CD4-positive, alpha-beta T cell (primary cell): ENCODE data around the gene KMT2C. TPM values are rescaled to one million over a fixed set of nuclear protein-coding genes. Genes with fewer than 3 reads are reported as not detected.
"Not testable (repeated sequence)": the region's sequence is repeated elsewhere in the genome, so short reads cannot be mapped to it uniquely, and the experiment has no call there.

Source experiments
- ATAC-seq: fragments of 200-7000 bp; cut with Tn5 transposase; one replicate; pipeline ENCODE4 v1.10.0; 2022; ENCODE audit warnings: mild to moderate bottlenecking; ENCODE audit not compliant: poor library complexity
- CTCF ChIA-PET: fragments of 350-600 bp; sonication (Branson Sonifier 250); formaldehyde crosslinking; loops from one replicate; lab custom pipeline; 2021; ENCODE audit warnings: antibody characterized with exemption, inconsistent platforms; lab: Charles Lee
- POLR2A ChIA-PET: fragments of 350-600 bp; sonication (Branson Sonifier 250); formaldehyde crosslinking; loops from one replicate; lab custom pipeline; 2021; ENCODE audit warnings: antibody characterized with exemption, inconsistent platforms; lab: Charles Lee
- DNase-seq, 14 experiments: peaks; one replicate each; pipeline ENCODE4 v3.0.0-alpha.2; 2013 to 2020; ENCODE audit warnings: mixed read lengths in 2 of 14
- H3K27ac ChIP-seq, 2 donors: one replicate each; pipeline versions ENCODE4 v1.5.1 to v1.7.0; 2013; ENCODE audit warnings: low read length in 2 of 2, low read depth in 1 of 2, mild to moderate bottlenecking in 1 of 2
- H3K27me3 ChIP-seq, 2 experiments: 1 replicate in 1 of 2; 2 replicates in 1 of 2; pipeline versions ENCODE4 v1.6.1 to v1.7.0; 2013; ENCODE audit warnings: low read length in 2 of 2, control low read depth in 1 of 2, mild to moderate bottlenecking in 1 of 2, moderate library complexity in 1 of 2; ENCODE audit not compliant: insufficient read depth in 2 of 2, control insufficient read depth in 1 of 2
- H3K36me3 ChIP-seq: one replicate; pipeline ENCODE4 v1.6.1; 2013; ENCODE audit warnings: low read length, control low read depth; ENCODE audit not compliant: insufficient read depth
- H3K4me1 ChIP-seq: one replicate; pipeline ENCODE4 v1.6.1; 2013; ENCODE audit warnings: low read length, control low read depth; ENCODE audit not compliant: insufficient read depth
- H3K4me3 ChIP-seq: one replicate; pipeline ENCODE4 v1.5.1; 2013; ENCODE audit warnings: mild to moderate bottlenecking, low read length, moderate library complexity
- H3K9me3 ChIP-seq, 2 experiments: 1 replicate in 1 of 2; 2 replicates in 1 of 2; pipeline versions ENCODE4 v1.6.1 to v1.7.0; 2013; ENCODE audit warnings: low read length in 2 of 2, mild to moderate bottlenecking in 2 of 2, control low read depth in 1 of 2, moderate library complexity in 1 of 2; ENCODE audit not compliant: control insufficient read depth in 1 of 2, insufficient read depth in 1 of 2
- H3K27ac Mint-ChIP-seq: one replicate; pipeline ENCODE4 v1.8.0; 2020; ENCODE audit warnings: mixed read lengths
- H3K27me3 Mint-ChIP-seq: one replicate; pipeline ENCODE4 v1.8.0; 2021; ENCODE audit warnings: mixed read lengths
- H3K36me3 Mint-ChIP-seq: one replicate; pipeline ENCODE4 v1.8.0; 2021; ENCODE audit warnings: low read depth, mixed read lengths
- H3K4me1 Mint-ChIP-seq: one replicate; pipeline ENCODE4 v1.8.0; 2021; ENCODE audit warnings: low read depth, mixed read lengths
- H3K4me3 Mint-ChIP-seq: one replicate; pipeline ENCODE4 v1.8.0; 2020; ENCODE audit warnings: mild to moderate bottlenecking, mixed read lengths
- H3K9me3 Mint-ChIP-seq: one replicate; pipeline ENCODE4 v1.8.0; 2020; ENCODE audit warnings: mixed read lengths
- intact Hi-C, 2 experiments: fragments of 100-400 bp; cut with DNase I in 1 of 2; cut with micrococcal nuclease in 1 of 2; formaldehyde crosslinking; loops; one replicate each; pipeline versions ENCODE4 v1.15.1 to v1.9.0; 2023 to 2025; cut with DNase I, micrococcal nuclease
- total RNA-seq, 174 experiments: library from RNA in 2 of 174; stranded (reverse) in 2 of 174; gene quantifications; one replicate each; pipeline ENCODE4 v1.2.3 and lab custom pipeline; 2021 to 2026
- TF ChIP-seq, protein P1 (sequence below): fragments of 200-600 bp; IDR thresholded peaks from one replicate; pipeline ENCODE4 v1.8.0; 2022; ENCODE audit warnings: antibody characterized with exemption, mild to moderate bottlenecking

The KMT2C gene
- total RNA-seq, 2 experiments from 2014 or later, result 113 to 118 TPM

DNA sequence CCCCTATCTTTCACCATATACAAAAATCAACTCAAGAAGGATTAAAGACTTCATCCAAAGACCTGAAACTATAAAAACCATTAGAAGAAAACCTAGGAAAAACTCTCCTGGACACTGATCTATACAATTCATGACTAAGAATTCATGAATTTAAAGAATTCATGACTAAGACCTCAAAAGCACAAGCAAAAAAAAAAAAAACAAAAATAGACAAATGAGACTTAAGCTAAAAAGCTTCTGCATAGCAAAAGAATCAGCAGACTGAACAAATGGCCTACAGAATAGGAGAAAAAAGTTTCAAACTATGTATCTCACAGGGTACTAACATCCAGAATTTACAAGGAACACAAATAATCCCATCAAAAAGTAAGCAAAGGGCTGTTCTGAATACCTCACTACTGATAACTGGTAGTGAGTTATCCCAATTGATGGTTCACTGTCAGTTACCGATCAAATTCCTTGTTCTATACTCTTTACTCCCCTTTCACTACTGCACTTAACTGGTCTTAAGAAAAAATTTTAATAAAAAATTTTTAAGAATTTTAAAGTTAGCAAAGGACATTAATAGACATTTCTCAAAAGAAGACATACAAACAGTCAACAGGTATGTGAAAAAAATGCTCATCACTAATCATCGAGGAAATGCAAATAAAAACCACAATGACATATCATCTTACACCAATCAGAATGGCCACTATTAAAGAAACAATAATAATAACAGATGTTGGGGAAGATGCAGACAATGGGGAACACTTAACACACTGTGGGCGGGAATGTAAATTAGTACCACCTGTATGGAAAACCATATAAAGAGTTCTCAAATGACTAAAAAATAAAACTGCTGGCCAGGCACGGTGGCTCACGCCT, 33.2 kb downstream of the KMT2C start:
- Mint-ChIP-seq H3K4me3 (no peak overlapping the region), H3K4me1 (peaks cover 26% of the 10 kb centered on the region), H3K27ac (no peak overlapping the region), H3K36me3 (peaks cover 20% of the 10 kb centered on the region), H3K9me3 (peaks cover 15% of the 10 kb centered on the region), H3K27me3 (no peaks in the 10 kb centered on the region)
- H3K27ac ChIP-seq, result no peak overlapping the region
- intact Hi-C loops, result no loop called here
- CTCF ChIA-PET, result no interaction called here
- ATAC-seq (no peak), DNase-seq (no peak)
- H3K27me3 ChIP-seq, result no peaks in the 10 kb centered on the region
- no peak overlapping the region for H3K4me3 ChIP-seq
- peaks cover 3% of the 10 kb centered on the region for H3K36me3 ChIP-seq
- H3K4me1 ChIP-seq, result peaks cover 4% of the 10 kb centered on the region
- TF ChIP-seq, protein P1, sequence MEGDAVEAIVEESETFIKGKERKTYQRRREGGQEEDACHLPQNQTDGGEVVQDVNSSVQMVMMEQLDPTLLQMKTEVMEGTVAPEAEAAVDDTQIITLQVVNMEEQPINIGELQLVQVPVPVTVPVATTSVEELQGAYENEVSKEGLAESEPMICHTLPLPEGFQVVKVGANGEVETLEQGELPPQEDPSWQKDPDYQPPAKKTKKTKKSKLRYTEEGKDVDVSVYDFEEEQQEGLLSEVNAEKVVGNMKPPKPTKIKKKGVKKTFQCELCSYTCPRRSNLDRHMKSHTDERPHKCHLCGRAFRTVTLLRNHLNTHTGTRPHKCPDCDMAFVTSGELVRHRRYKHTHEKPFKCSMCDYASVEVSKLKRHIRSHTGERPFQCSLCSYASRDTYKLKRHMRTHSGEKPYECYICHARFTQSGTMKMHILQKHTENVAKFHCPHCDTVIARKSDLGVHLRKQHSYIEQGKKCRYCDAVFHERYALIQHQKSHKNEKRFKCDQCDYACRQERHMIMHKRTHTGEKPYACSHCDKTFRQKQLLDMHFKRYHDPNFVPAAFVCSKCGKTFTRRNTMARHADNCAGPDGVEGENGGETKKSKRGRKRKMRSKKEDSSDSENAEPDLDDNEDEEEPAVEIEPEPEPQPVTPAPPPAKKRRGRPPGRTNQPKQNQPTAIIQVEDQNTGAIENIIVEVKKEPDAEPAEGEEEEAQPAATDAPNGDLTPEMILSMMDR, result no peak
- peaks cover 3 to 27% of the 10 kb centered on the region in 2 experiments for H3K9me3 ChIP-seq
- POLR2A ChIA-PET, result no interaction called here

DNA sequence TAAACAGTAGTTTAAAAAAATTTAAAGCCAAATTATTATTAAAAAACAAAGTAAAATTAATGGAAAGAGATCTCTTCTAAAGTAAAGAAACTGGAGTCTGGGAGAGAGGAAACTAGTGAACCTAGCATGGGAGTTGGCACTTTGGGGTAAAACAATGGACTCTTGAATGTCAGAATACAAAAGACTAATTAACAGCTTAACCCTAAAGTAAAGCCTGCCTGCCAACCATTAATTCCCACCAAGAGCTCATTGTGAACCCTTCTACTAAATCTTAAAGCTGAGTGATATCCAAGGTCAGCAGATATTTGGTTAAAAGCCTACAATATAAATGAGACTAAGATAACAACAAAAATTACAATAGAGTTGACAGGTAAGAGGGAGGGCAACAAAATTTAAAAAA, 36.5 kb downstream of the KMT2C start:
- H3K36me3 ChIP-seq, result peaks cover 3% of the 10 kb centered on the region
- peaks cover 13% of the 10 kb centered on the region for H3K4me1 ChIP-seq
- Mint-ChIP-seq H3K4me1 (peaks cover 40% of the 10 kb centered on the region), H3K36me3 (peaks cover 17% of the 10 kb centered on the region), H3K9me3 (no peaks in the 10 kb centered on the region), H3K4me3 (no peak overlapping the region), H3K27ac (no peak overlapping the region), H3K27me3 (no peaks in the 10 kb centered on the region)
- H3K27me3 ChIP-seq, result no peaks in the 10 kb centered on the region
- no peak overlapping the region for H3K27ac ChIP-seq
- DNase-seq (no peak), ATAC-seq (no peak)
- intact Hi-C loops, result no loop called here
- ChIA-PET POLR2A (interaction anchor here (1.4 kb wide), 1 partner anchor 65 kb away, joined by 3 read pairs; no protein-coding TSS in a partner anchor), CTCF (no interaction called here)
- H3K4me3 ChIP-seq, result no peak overlapping the region
- H3K9me3 ChIP-seq, result peaks cover 0 to 7% of the 10 kb centered on the region in 2 experiments
- TF ChIP-seq, protein P1, result no peak

DNA sequence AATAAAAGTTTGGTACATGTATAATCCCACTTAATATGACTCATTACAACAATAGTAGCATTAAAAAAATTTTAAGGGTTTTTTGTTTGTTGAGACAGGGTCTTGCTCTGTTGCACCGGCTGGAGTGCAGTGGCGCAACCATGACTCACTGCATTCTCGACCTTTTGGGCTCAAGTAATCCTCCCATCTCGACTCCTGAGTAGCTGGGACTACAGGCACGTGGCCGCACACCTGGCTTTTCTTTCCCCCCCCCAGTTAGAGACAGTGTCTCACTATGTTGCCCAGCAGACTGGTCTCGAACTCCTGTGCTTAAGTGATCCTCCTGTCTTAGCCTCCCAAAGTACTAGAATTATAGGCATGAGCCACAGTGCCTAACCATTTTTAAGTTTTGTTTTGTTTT, 40.7 kb downstream of the KMT2C start:
- ATAC-seq (no peak), DNase-seq (peak in 1 of 14 experiments; percentile 28)
- TF ChIP-seq, protein P1, result no peak
- peaks cover 7% of the 10 kb centered on the region for H3K36me3 Mint-ChIP-seq
- peaks cover 64% of the 10 kb centered on the region for H3K4me1 Mint-ChIP-seq
- no peak overlapping the region for H3K4me3 ChIP-seq
- H3K27me3 ChIP-seq, result no peaks in the 10 kb centered on the region
- no peaks in the 10 kb centered on the region for H3K9me3 Mint-ChIP-seq
- CTCF ChIA-PET, result no interaction called here
- H3K27me3 Mint-ChIP-seq, result no peaks in the 10 kb centered on the region
- H3K9me3 ChIP-seq, result peaks cover 0 to 5% of the 10 kb centered on the region in 2 experiments
- H3K27ac Mint-ChIP-seq, result no peak overlapping the region
- peaks cover 3% of the 10 kb centered on the region for H3K36me3 ChIP-seq
- intact Hi-C loops, result no loop called here
- peaks cover 20% of the 10 kb centered on the region for H3K4me1 ChIP-seq
- no peak overlapping the region for H3K27ac ChIP-seq
- no peak overlapping the region for H3K4me3 Mint-ChIP-seq
- POLR2A ChIA-PET, result no interaction called here

DNA sequence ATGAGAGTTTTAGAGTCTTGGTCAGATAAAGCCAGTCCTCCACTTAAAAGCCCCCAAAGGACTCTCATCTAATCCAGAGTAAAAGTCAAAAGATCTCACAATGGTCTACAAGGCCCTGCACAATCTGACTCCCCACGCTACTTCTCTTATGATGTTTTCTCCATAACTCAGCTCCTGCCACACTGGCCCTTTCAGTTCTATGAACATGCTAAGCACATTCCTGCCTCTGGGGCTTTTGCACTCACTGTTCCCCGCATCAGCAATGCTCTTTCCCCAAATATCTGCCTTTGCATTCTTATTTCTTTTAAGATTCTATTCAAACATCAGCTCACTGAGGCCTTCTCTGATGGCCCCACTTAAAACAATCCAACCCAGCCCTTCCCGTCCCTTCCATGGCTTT, 41.6 kb downstream of the KMT2C start:
- CTCF ChIA-PET, H3K27me3 Mint-ChIP-seq, H3K9me3 Mint-ChIP-seq, H3K4me3 Mint-ChIP-seq, H3K27ac Mint-ChIP-seq, POLR2A ChIA-PET, intact Hi-C loops, H3K27ac ChIP-seq, H3K36me3 Mint-ChIP-seq, H3K36me3 ChIP-seq, DNase-seq, ATAC-seq, H3K27me3 ChIP-seq, H3K4me3 ChIP-seq, H3K9me3 ChIP-seq: not testable (repeated sequence)
- peaks cover 66% of the 10 kb centered on the region for H3K4me1 Mint-ChIP-seq
- H3K4me1 ChIP-seq, result peaks cover 20% of the 10 kb centered on the region
